K562 treated with DMSO at 1 percent for 4 hours (cell line): Measurements from ENCODE around the gene SSC5D. TPM values are rescaled to one million over a fixed set of nuclear protein-coding genes. Genes with fewer than 3 reads are reported as not detected.

Source experiments
- total RNA-seq: library from RNA; unstranded; fragments of 300-600 nt; gene quantifications from 2 replicates; pipeline ENCODE4 v1.2.3, GENCODE V29; 2022; ENCODE audit not compliant: insufficient read depth

SSC5D gene
- 0.25 TPM in 1 of 2 replicates, not detected in the other for total RNA-seq

GRCh38 chr19:55487924-55488687 lies at the start of gene SSC5D:
Gene SSC5D, plus strand, starts transcription at chr19:55488436. Its CDS starts 154 bp downstream, at chr19:55488590.

DNA sequence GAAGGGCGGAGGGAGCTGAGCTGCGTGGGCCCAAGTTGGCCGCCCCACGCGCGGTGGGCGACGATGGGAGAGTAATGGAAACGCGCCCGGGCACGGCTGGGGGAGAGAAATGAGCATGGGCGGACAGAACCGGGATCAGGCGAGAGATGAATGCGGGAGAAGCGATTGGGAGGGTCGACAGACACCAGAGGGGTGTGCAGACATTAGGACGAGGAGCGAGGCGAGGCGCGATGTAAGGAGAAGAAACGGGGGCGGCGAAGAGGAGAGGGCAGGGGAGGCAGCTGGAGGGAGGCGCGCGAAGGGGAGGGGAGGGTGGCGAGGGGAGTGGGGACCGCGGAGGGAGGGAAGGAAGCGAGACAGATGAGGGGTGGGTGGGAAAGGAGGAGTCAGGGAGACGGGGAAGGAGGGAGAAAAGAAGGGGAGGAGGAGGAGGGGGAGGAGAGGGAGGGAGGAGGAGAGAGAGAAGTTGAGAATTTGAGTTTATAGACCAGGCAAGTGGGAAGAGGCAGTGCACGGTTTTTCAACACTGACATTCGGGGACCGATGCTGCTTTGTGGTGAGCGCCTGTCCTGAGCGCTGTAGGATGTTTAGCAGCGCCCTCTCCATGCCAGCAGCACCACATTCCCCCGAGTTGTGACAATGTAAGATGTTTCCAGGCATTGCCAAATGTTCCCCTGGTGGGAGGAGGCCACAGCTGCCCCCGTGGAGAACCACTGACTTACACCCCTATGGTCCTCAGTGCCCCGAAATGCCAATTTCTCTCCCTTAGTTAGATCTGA lies 45.0 kb upstream of the SSC5D start, which contains the start of gene SHISA7:
Gene SHISA7, minus strand, starts transcription at position 256 of the 779 bp plus-strand sequence. CDS start 437 bp downstream, outside the sequence.

DNA sequence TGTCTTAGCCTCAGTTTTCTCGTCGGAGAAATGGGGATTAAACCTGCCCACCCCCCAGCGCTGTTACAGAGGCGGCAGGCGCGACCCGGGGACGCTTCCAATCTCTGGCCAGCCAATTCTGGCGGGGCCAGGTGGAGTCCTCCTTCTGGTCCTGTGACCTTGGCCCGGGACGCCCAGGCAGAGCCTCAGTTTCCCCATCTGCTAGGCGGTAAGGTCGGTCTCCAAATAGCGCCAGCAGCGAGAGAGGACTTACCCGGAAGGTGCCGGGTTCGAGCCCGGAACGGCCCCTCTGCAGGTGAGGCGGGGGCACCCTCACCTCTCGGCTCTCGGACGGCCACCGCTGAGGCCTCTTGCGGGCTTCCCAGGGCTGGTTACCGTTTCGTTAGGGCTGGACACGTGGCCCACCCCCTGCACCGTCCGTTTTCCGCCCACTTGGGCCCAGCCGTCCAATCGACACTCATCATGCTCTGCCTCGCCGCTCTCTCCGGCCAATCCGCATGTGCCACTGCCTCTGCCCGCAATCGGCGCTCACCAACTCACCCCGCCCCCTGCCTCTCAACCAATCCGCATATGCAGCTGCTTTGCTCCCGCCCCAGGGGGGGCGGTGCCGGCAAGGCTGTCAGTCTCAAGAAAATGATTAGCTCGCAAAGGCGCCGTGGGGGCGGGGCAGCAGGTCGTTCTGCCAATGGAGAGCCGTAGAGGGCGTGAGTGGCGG lies 26.8 kb upstream of the SSC5D start, which contains the start of gene ISOC2:
Gene ISOC2, minus strand, starts transcription at position 384 of the 715 bp plus-strand sequence. CDS start 5,156 bp downstream, outside the sequence.

GRCh38 chr19:55464662-55465054 lies 23.6 kb upstream of the SSC5D start, which contains the start of gene C19orf85:
Gene C19orf85, minus strand, starts transcription at chr19:55464751. Its CDS starts 197 bp downstream, at chr19:55464554.

DNA sequence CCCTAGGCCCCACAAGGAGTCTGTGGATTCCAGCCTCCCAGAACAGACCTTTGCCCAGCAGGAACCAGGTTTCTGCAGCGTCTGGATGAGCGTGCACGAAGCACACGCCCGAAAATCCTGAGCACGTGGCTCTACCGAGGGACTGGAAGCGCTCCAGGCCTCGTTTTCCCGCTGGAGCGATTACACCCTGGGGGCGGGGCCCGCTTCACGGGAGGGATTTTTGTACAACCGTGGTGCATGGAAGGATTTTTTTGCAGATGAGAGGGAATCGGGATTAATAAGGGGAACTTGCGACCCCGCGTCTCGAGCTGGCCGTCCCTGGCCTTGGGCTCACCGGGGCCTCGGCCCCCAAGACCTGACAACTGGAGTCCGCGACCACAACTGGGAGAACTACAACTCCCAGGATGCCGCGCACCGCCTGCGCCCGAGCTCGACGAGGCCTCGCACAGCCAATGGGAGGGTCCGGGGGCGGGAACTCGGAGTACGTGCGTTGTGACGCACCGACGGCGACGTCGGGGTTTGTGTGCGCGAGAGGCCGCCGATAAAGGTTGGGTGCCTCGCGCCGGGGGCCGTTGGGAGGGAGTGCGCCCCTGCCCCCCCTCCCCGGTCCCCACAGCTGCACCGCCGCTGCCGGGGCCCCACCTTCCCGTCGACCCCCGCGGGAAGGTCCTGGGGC lies 12.0 kb upstream of the SSC5D start, which contains the start of gene ZNF628:
Gene ZNF628, plus strand, starts transcription at position 518 of the 676 bp plus-strand sequence. CDS start 3,294 bp downstream, outside the sequence.

DNA sequence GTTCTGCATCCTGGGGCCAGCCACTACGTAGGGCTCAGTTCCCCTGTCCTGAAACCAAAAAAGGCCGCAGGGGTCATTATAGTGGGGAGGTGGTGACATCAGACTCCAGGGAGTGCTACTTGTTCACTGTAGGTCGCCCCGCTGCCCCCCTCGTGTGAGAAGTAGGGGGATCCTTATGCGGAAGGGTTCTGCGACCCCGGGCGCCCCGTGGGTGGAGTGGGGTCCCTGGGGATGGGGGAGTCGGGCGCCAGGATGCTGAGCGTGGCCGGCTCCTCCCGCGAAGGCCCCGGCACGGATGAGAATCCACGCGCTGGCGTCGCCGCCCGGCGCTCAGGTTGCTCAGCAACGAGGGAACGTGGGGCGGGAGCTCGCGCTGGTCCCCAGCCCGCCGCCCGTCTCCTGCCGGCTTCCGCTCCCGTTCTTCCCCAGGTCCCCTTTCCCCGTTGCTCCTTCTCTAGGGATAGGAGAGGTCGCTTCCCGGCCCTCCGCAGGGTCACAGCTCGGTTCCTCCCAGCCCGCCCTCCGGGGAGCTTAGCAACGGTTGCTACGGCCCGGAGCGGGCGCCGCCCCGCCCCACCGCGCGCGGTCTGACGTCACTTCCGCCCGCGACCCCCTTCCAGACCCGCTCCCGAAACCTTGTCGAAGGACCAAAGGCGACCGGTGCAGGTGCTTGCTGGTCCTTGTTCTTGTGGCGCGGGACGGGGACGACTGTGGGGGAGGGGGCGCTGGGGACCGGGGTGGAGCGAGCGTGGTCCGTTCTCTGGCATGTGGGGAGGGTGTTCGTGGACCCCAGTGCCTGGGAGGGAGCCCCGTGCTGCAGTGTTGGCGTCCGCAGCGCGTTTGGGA lies 3.4 kb upstream of the SSC5D start, which contains the start of gene NAT14:
Gene NAT14, plus strand, starts transcription at position 596 of the 846 bp plus-strand sequence. CDS start 521 bp downstream, outside the sequence.

DNA sequence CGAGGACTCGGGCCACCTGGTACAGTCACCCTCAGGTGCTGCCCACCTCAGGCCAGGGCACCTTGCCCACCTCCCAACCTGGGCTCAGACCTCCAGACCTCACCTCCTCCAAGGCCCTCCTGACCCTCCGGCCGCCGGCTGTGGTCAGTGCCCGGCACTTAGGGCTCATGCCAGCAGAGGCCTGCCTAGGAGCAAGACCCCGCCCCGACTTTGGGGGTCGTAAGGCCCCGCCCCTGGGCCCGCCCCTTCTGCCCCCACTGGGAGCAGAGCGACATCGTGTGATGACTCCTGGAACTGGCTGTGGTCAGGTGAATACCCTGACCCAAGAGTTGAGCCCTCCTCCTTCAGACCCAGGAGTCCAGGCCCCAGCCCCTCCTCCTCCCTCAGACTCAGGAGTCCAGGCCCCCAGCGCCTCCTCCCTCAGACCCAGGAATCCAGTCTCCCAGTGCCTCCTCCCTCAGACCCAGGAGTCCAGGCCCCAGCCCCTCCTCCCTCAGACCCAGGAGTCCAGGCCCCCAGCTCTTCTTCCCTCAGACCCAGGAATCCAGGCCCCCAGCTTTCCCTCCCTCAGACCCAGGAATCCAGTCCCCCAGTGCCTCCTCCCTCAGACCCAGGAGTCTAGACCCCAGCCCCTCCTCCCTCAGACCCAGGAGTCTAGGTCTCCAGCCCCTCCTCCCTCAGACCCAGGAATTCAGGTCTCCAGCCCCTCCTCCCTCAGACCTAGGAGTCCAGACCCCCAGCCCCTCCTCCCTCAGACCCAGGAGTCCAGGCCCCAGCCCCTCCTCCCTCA lies 48.9 kb downstream of the SSC5D start, which contains the start of gene SBK2:
Gene SBK2, minus strand, starts transcription at position 183 of the 790 bp plus-strand sequence. CDS start 839 bp downstream, outside the sequence.

DNA sequence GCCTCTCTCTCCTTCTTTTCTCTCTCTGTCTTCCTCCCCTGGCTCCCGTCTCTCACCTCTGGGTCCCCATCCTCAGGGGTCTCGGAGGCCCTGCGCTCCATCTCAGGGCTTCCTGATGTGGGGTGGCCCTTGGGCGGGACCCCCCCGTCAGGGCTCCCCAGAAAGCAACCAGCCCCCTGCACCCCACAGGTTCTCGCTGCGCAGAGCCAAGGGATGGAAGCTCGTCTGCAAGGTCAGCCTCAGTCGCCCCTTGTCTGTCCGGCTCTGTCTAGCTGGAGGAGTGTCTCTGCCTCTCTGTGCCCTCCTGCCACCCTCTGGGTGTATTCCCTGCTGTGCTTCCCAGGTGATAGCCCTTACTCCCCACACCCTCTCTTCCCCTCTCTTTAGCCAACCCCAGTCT lies 57.2 kb downstream of the SSC5D start, which contains the start of gene SBK3:
Gene SBK3, minus strand, starts transcription at position 101 of the 400 bp plus-strand sequence. Its CDS starts 0 bp downstream, at position 101.

Other genes starting within 250 kb of the SSC5D start
- 73.9 and 88.4 TPM in 2 replicates for gene PPP6R1, start 229.4 kb upstream of the SSC5D start, total RNA-seq
- 76.5 and 95.1 TPM in 2 replicates for gene HSPBP1, start 208.3 kb upstream of the SSC5D start, total RNA-seq
- 7.6 and 8.4 TPM in 2 replicates for gene BRSK1, start 204.4 kb upstream of the SSC5D start, total RNA-seq
- 2.3 and 6.6 TPM in 2 replicates for gene TMEM150B, start 163.1 kb upstream of the SSC5D start, total RNA-seq
- 36.4 and 43.8 TPM in 2 replicates for gene KMT5C, start 148.6 kb upstream of the SSC5D start, total RNA-seq
- gene COX6B2, start 133.7 kb upstream of the SSC5D start, total RNA-seq, result 0.33 TPM in 1 of 2 replicates, not detected in the other
- gene GARIN5B, start 125.2 kb upstream of the SSC5D start, total RNA-seq, result not detected in 2 replicates
- gene IL11, start 118.0 kb upstream of the SSC5D start, total RNA-seq, result not detected in 2 replicates
- not detected in 2 replicates for gene TMEM190, start 111.6 kb upstream of the SSC5D start, total RNA-seq
- gene TMEM238, start 104.1 kb upstream of the SSC5D start, total RNA-seq, result 6.7 and 8.7 TPM in 2 replicates
- gene RPL28, start 102.5 kb upstream of the SSC5D start, total RNA-seq, result 3,550 and 3,674 TPM in 2 replicates
- 377 and 436 TPM in 2 replicates for gene UBE2S, start 80.6 kb upstream of the SSC5D start, total RNA-seq
- not detected in 2 replicates for gene SHISA7, start 45.1 kb upstream of the SSC5D start, total RNA-seq
- 94.9 and 118 TPM in 2 replicates for gene ISOC2, start 26.8 kb upstream of the SSC5D start, total RNA-seq
- not detected in 2 replicates for gene C19orf85, start 23.7 kb upstream of the SSC5D start, total RNA-seq
- 10.4 and 18.8 TPM in 2 replicates for gene ZNF628, start 11.8 kb upstream of the SSC5D start, total RNA-seq
- gene NAT14, start 3.2 kb upstream of the SSC5D start, total RNA-seq, result 37.1 and 38.8 TPM in 2 replicates
- gene SBK2, start 48.7 kb downstream of the SSC5D start, total RNA-seq, result not detected in 2 replicates
- not detected in 2 replicates for gene SBK3, start 57.1 kb downstream of the SSC5D start, total RNA-seq
- gene ZNF579, start 92.4 kb downstream of the SSC5D start, total RNA-seq, result 12.2 and 14.3 TPM in 2 replicates
- gene FIZ1, start 111.1 kb downstream of the SSC5D start, total RNA-seq, result 13.4 and 17.2 TPM in 2 replicates
- gene ZNF524, start 111.9 kb downstream of the SSC5D start, total RNA-seq, result 34.2 and 37.8 TPM in 2 replicates
- 28.3 and 33.7 TPM in 2 replicates for gene ZNF865, start 117.2 kb downstream of the SSC5D start, total RNA-seq
- 5.5 and 6.5 TPM in 2 replicates for gene ZNF784, start 136.1 kb downstream of the SSC5D start, total RNA-seq
- 52.4 and 60.5 TPM in 2 replicates for gene ZNF580, start 152.6 kb downstream of the SSC5D start, total RNA-seq
- gene ZNF581, start 155.2 kb downstream of the SSC5D start, total RNA-seq, result 57.6 and 69.0 TPM in 2 replicates
- gene CCDC106, start 159.8 kb downstream of the SSC5D start, total RNA-seq, result 30.7 and 33.6 TPM in 2 replicates
- gene U2AF2, start 166.6 kb downstream of the SSC5D start, total RNA-seq, result 167 and 168 TPM in 2 replicates
- gene EPN1, start 186.8 kb downstream of the SSC5D start, total RNA-seq, result 100 and 102 TPM in 2 replicates
- gene NLRP9, start 250.0 kb downstream of the SSC5D start, total RNA-seq, result not detected in 2 replicates